DMS 273 (cell line): ENCODE results near the gene TPO.
"Not testable (repeated sequence)": the region's sequence is repeated elsewhere in the genome, so short reads cannot be mapped to it uniquely, and the experiment has no call there.

Experiments used
- DNase-seq: peaks from one replicate; lab custom pipeline; 2025; ENCODE audit not compliant: unreplicated experiment; lab: John Stamatoyannopoulos, UW

TPO gene

GRCh38 chr2:1550658-1551316, 137.5 kb downstream of the TPO start:
- peak; percentile 75 for DNase-seq

DNA sequence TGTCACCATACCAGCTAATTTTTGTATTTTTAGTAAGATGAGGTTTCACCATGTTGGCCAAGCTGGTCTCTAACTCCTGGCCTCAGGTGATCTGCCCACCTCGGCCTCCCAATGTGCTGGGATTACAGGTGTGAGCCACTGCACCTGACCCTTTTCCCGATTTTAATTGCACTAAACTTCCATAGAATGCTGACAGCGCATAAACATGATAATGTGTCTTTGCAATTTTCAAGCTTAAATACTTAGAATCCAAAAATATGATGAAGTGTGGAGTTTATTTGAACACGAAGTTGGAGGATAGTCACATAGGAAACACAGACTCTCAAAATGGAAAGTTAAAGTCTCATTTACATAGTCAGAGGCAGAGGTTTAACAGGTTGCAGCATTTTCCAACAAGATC, 138.6 kb downstream of the TPO start:
- no peak for DNase-seq

- DNase-seq = no peak
Measured at GRCh38 chr2:1552611-1553010, 139.3 kb downstream of the TPO start.

DNA sequence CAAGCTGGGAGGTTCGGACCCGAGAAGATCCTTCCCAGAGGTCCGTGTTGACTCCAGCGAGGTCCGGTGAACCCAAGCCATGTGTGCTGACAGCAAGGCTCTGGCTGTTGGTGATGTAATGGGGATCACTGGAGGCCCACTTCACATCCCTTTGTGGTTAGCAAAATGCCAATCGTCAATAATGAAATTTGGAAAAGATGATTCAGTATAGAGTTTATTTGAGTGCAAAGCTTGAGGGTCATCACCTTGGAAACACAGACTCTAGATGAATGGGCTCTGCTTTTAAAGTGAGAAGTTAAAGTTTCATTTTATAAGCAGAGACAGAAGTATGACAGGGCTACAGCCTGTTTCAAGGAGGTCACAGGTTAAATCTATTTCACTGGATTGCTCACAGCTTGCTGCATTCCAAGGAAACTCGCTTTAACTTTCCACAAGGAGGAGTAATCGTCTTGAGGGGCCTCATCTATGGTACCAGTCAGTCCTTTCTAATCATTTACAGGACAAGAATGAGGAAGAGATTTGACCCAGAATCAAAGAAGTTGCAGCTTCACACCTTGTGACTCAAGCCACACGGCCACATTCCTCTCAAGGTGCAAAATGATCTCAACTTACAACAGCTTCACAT, 140.5 kb downstream of the TPO start:
- DNase-seq = no peak

DNA sequence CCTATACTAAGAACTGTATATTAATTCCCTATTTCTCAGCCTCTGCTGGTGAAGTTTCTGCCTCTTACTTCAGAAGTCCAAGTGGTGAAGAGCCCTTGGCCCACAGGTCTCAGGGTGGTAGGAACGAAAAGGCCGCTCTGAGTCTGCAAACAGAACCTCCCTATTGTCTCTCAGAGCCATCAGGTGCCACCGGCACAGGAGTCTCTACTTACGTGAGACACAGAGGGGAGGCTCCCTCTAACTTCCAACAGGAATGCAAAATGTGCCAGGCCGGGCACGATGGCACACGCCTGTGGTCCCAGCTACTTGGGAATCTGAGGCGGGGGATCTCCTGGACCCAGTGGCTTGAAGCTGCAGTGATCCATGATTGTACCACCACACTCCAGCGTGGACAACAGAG, 143.0 kb downstream of the TPO start:
- no peak for DNase-seq

DNA sequence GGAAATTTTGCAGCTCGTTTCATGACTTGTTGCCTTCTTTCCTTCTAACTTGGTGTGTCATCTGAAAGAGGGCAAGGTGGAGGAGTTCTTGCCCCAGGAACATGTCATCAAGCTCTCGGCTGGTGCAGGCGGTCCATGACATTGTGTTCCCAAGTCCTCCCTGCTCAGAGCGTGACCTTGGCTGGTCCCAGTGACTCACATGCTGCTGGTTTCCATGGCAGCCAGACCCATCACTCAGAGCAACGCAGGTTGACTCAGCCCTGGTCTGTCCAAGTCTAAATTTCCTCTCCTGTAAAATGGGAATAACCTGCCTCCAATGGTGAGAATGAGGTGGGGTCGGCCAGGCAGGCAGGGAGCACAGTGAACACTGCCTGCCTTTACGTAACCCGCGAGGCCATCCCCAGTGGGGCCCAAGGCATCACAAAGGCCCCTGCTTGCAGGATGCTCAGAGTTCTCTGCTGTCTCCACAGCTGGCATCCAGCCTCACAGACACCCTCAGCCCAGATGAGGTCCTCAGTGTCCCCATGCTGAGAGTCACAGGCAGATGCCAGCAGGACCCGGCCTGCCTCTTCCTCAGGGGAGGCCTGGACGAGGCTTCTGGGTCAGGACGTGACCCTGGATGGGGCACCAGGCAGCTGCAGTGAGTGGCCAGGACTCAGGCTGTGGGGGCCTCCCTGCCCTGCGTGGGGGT, 143.7 kb downstream of the TPO start:
- DNase-seq = no peak

DNA sequence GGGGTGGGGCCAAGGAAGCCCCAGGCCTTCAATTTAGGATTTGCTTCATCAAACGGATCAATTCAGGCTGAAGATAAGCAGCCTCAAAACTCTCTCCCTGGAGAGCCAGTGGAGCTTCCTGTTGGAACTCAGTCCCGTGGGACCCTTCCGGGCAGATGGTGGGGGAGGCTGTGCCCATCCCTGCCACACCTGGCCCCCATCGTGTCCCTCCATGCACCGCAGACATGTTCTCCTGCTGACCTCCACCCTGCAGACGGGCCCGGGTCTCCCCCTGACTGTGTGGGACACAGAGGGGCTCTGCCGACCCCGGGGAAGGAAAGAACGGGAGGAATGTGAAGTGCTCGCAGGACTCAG, 144.2 kb downstream of the TPO start:
- DNase-seq = no peak

DNA sequence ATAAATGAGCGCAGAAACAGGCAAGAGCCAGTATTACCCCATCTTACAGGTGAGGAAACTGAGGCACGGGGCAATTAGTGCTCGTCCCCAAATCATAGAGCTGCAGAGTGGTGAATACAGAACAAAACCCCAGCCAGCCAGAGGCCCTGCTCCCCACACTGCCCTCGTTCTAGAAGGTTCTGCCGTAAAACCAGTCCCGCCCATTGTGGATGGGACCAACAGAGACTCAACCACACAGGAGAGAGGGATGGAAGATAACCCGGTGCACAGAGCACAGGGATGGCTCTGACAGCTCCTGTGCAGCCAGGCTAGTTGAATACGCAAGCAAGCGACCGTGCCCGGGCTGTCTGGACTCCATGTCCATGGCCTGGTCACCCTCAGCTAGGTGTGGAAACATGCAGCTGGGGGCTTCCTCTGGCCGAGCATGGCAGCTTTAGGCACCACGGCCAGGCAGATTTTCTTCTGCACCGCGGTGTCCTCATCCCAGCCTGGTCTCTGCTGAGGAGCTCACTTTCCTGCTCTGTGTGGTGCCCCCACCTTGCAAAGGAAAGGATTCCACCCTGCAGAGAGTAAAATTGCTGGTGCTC, 146.4 kb downstream of the TPO start:
- no peak for DNase-seq

DNA sequence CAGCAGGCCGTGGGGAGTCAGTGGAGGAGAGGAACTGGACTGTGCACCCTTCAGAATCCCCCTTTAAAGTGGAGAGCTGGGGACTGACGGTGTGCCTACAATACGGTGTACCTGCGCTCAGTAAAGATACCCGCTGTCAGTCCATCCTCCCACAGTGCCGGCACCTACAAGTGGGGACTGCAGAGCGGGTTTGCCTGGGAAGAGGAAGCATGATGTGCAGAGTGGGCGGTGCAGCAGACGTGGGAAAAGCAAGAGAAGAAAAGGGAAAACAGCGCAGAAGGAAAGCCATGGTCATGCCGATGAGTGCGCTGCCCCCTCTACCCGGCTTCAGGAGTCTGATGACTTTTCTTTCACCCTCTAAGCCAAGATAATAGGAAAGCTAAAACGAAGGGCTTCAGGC, 148.0 kb downstream of the TPO start:
- no peak for DNase-seq

DNA sequence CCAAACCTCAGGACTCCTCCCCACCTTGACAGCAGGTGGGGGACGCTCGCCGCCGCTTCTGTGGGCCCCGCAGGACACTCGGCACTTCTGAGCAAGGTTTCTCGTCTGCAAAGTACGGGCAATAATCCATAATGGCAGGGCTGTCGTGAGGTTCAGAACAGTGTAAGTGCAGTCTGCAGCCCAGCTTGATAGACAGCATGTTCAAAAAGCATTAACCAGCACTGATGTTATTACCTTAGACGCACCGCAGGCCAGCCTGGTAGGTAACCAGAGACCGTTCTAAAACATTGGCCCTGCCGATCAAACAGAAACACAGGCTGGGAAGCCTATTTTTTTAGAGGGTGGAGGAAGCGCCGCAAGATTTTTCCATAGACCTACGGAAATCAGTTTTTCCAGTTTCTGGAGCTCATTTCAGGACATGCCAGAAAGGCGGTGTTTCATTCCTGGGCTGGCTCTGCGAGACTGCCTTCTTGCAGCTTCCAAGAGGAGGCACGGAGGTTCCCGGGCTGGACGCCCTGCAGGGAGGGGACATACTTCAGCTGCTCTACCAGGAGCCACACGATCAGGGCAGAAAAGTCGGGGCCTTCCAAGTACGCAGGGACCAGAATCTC, 148.7 kb downstream of the TPO start:
- no peak for DNase-seq

- DNase-seq = no peak
Measured at GRCh38 chr2:1563084-1563857, 150.0 kb downstream of the TPO start.

DNA sequence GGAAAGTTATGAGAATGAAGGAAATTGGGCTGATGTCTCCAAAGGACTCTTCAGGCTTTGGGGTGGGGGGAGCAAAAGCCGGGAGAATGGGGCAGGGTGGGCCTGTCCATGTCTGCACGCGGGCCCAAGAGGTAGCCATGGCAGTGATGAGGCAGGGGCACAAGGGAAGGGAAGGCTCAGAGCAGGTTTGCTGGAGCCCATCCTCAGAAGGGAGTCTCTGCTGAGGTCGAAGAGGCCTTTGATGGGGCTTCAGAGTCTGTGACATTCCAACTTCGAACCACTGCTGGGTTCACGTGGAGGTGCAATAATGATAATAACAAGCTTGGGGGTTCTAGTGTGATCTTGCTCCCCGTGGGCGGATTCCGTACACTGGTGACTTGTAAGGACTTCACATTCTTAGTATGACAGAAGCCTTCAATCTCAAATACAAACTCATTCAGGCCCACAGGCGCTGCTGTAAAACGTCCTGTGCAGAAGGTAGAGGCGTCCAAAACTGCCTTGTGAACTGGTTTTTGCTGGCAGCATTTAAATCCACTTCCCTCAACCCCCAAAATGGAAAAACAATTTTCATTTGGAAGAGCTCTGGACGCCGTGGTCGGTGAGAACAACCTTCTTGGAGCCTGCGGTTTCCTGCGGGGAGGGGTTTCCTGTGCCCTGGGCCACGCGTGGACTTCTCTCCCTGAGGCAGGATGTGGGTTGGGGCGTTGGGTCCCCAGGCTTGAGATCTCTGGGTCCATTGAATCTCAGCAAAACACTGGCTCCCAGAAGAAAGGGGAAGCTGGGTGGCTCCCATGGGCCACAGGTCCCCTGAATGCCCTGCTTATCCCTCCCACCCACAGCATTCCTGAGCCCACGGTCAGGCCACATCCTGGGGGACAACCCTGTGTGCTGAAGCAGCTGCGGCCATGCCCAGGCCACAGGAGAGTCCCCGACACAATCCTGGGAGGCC, 151.0 kb downstream of the TPO start:
- no peak for DNase-seq

- no peak for DNase-seq
Measured at GRCh38 chr2:1567556-1568344, 154.5 kb downstream of the TPO start.

- DNase-seq = not testable (repeated sequence)
Measured at GRCh38 chr2:1568345-1568668, 155.0 kb downstream of the TPO start.

DNA sequence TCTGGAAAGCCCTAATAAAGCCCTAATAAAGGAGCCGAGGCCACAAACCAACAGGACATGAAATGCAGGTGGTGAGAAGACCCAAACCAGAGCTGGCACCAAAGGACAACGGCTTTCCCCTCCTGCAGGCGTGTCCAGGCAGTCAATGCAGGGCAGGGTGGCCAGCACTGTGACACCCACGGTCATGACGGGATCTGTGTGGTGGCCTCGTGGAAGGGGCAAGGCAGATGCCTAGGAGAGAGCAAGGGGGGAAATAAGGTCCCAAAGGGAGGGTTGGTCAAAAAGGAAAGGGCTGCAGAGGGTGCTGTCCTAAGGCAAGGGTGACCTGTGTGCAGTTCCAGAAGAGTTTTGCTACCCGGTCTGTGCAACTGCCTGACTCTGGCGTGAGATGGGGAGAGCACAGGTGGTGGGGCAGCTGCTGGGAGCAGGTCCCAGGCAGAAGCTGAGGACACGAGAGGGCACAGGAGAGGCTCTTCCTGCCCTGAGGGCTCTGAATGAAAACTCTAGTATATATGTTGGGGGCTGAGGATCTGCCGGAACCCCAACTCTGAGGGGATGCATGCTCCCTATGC, 156.7 kb downstream of the TPO start:
- DNase-seq = no peak

- DNase-seq = no peak
Measured at GRCh38 chr2:1571477-1572417, 158.5 kb downstream of the TPO start.

- DNase-seq = no peak
Measured at GRCh38 chr2:1572638-1573037, 159.4 kb downstream of the TPO start.

- DNase-seq = no peak
Measured at GRCh38 chr2:1577846-1578245, 164.6 kb downstream of the TPO start.
